Measurements from ENCODE around the gene PTGDS.

GRCh38 chr9:136937186-136938001, 39.9 kb upstream of the PTGDS start:
- TF ChIP-seq CTCF (IDR thresholded peaks at IDR 0.05): no peak
- TF ChIP-seq POLR2AphosphoS5 (IDR thresholded peaks at IDR 0.05): no peak
- TF ChIP-seq EP300 (IDR thresholded peaks at IDR 0.05): no peak
- TF ChIP-seq POLR2A (IDR thresholded peaks at IDR 0.05): no peak

Data from suprapubic skin (tissue), 4 donors.